ENCODE results near the gene ZNF362. TPM values are rescaled to one million over a fixed set of nuclear protein-coding genes. Genes with fewer than 3 reads are reported as not detected.

Gene ZNF362
- total and polyA plus RNA-seq, 4 donors = 2.3 to 6.3 (median 5.4) TPM

DNA sequence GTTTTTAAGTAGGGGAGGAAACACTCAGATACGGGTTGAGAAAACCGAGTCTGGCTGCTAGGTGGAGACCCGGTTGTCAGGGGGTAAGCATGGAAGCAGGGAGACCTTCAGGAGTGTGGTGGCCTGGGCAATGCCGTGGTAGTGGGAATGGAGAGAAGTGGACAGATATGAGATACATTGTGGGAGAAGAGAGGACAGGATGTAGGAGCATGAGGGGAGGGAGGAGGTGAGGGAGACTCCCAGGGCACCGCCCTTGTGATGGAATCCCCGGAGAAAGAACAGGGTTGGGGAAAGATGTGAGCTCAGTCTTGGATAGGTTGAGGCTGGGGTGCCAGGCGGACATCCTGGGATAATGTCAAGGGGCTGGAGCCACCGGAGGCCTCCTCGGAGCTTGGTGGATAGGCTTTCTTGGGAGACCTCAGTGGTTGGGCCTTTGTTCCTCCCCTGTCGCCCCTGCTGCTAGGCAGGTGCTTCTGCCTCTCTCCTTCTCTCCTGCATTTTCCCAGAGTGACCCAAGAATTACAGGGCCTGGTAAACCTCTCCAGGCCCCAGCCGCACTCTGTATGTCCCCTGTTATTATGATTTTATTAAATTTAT, 21.3 kb downstream of the ZNF362 start (continued):
- no peak for TF ChIP-seq SP1 (IDR thresholded peaks at IDR 0.05)

DNA sequence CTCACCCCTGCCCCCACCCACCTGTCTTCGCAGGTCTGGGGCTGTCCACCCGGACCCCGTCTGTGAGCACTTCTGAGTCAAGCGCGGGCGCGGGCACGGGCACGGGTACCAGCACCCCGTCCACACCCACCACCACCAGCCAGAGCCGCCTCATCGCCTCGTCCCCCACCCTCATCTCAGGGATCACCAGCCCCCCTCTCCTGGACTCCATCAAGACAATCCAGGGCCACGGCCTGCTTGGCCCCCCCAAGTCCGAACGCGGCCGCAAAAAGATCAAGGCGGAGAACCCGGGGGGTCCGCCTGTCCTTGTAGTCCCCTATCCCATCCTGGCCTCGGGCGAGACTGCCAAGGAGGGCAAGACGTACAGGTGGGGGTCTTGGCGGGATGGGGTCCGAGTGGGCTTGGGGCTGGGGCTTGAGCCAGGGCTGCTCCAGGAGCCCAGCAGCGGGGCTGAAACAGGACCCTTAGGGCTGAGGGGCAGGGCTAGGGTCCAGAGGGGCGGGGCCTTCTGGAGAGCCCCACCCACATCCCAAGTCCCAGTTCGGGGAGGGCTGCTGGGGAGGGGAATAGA, 23.9 kb downstream of the ZNF362 start:
- H3K9me3 ChIP-seq (ENCODE audit: control insufficient read depth in 4 of 4, low read length in 3 of 4) = no peaks in the 10 kb centered on the region
- no peak for TF ChIP-seq TAF1 (conservative IDR thresholded peaks at IDR 0.05)
- no peak for TF ChIP-seq FOXA1 (IDR thresholded peaks at IDR 0.05)
- TF ChIP-seq JUND (IDR thresholded peaks at IDR 0.05) = no peak
- TF ChIP-seq, protein P1, sequence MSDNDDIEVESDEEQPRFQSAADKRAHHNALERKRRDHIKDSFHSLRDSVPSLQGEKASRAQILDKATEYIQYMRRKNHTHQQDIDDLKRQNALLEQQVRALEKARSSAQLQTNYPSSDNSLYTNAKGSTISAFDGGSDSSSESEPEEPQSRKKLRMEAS (IDR thresholded peaks at IDR 0.05) = no peak
- TF ChIP-seq REST (IDR thresholded peaks at IDR 0.05) = no peak
- TF ChIP-seq YY1 (IDR thresholded peaks at IDR 0.05) = no peak
- no peak for TF ChIP-seq GABPA (IDR thresholded peaks at IDR 0.05 in 1 of 2, conservative IDR thresholded peaks at IDR 0.05 in 1 of 2)
- DNase-seq (ENCODE audit: low spot score) = no peak
- H3K4me1 ChIP-seq (ENCODE audit: control insufficient read depth in 4 of 4, insufficient read depth in 4 of 4, low read length in 3 of 4) = no peaks in the 10 kb centered on the region
- no peak overlapping the region for H3K4me3 ChIP-seq (ENCODE audit: low read depth in 1 of 3, low read length in 3 of 3)
- H3K36me3 ChIP-seq (ENCODE audit: control insufficient read depth in 4 of 4, insufficient read depth in 3 of 4, low read depth in 1 of 4, low read length in 3 of 4) = peaks cover 4 to 34% (median 24%) of the 10 kb centered on the region in 4 donors
- H3K27ac ChIP-seq (ENCODE audit: low read depth in 1 of 2, low read length in 2 of 2) = no peak overlapping the region
- H3K27me3 ChIP-seq (ENCODE audit: control insufficient read depth in 4 of 4, insufficient read depth in 4 of 4, low read length in 3 of 4) = no peaks in the 10 kb centered on the region
- 97% methylated on average over 29 of the region's 29 CpGs for WGBS
- no peak overlapping the region for H3K9ac ChIP-seq (ENCODE audit: low read depth in 1 of 2, low read length in 2 of 2)

GRCh38 chr1:33281554-33282303, 25.4 kb downstream of the ZNF362 start:
- no peaks in the 10 kb centered on the region for H3K27me3 ChIP-seq (ENCODE audit: control insufficient read depth in 4 of 4, insufficient read depth in 4 of 4, low read length in 3 of 4)

More at GRCh38 chr1:33281554-33282303, 25.4 kb downstream of the ZNF362 start:
- Histone ChIP-seq H3K36me3 (ENCODE audit: control insufficient read depth in 4 of 4, insufficient read depth in 3 of 4, low read depth in 1 of 4, low read length in 3 of 4) (peaks cover 4 to 35% (median 24%) of the 10 kb centered on the region in 4 donors), H3K4me3 (ENCODE audit: low read depth in 1 of 3, low read length in 3 of 3) (no peak overlapping the region), H3K9ac (ENCODE audit: low read depth in 1 of 2, low read length in 2 of 2) (no peak overlapping the region), H3K9me3 (ENCODE audit: control insufficient read depth in 4 of 4, low read length in 3 of 4) (no peaks in the 10 kb centered on the region), H3K4me1 (ENCODE audit: control insufficient read depth in 4 of 4, insufficient read depth in 4 of 4, low read length in 3 of 4) (no peaks in the 10 kb centered on the region), H3K27ac (ENCODE audit: low read depth in 1 of 2, low read length in 2 of 2) (no peak overlapping the region)
- DNase-seq (ENCODE audit: low spot score) = no peak
- WGBS = 96% methylated on average over 17 of the region's 17 CpGs
- TF ChIP-seq RXRA (IDR thresholded peaks at IDR 0.05) (no peak), YY1 (IDR thresholded peaks at IDR 0.05) (no peak), NR2F2 (IDR thresholded peaks at IDR 0.05) (no peak), FOXA2 (IDR thresholded peaks at IDR 0.05) (no peak), HNF4G (IDR thresholded peaks at IDR 0.05) (no peak), JUND (IDR thresholded peaks at IDR 0.05) (no peak), TAF1 (conservative IDR thresholded peaks at IDR 0.05) (no peak), EGR1 (IDR thresholded peaks at IDR 0.05; ENCODE audit: low read depth in 2 of 2) (no peak), FOXA1 (IDR thresholded peaks at IDR 0.05) (no peak), SP1 (IDR thresholded peaks at IDR 0.05) (no peak), RAD21 (IDR thresholded peaks at IDR 0.05) (no peak), GABPA (IDR thresholded peaks at IDR 0.05 in 1 of 2, conservative IDR thresholded peaks at IDR 0.05 in 1 of 2) (no peak), REST (IDR thresholded peaks at IDR 0.05) (no peak)
- TF ChIP-seq, protein P2, sequence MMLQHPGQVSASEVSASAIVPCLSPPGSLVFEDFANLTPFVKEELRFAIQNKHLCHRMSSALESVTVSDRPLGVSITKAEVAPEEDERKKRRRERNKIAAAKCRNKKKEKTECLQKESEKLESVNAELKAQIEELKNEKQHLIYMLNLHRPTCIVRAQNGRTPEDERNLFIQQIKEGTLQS (IDR thresholded peaks at IDR 0.05) = no peak
- TF ChIP-seq, protein P3, sequence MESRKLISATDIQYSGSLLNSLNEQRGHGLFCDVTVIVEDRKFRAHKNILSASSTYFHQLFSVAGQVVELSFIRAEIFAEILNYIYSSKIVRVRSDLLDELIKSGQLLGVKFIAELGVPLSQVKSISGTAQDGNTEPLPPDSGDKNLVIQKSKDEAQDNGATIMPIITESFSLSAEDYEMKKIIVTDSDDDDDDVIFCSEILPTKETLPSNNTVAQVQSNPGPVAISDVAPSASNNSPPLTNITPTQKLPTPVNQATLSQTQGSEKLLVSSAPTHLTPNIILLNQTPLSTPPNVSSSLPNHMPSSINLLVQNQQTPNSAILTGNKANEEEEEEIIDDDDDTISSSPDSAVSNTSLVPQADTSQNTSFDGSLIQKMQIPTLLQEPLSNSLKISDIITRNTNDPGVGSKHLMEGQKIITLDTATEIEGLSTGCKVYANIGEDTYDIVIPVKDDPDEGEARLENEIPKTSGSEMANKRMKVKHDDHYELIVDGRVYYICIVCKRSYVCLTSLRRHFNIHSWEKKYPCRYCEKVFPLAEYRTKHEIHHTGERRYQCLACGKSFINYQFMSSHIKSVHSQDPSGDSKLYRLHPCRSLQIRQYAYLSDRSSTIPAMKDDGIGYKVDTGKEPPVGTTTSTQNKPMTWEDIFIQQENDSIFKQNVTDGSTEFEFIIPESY (IDR thresholded peaks at IDR 0.05) = no peak
- TF ChIP-seq, protein P1 (IDR thresholded peaks at IDR 0.05) = no peak

Measured in liver (tissue), 9 donors.